K562 (cell line): ENCODE results near the gene RNF113A. TPM values are rescaled to one million over a fixed set of nuclear protein-coding genes. Genes with fewer than 3 reads are reported as not detected.

ENCODE experiments used
- CHD4 ChIP-seq: fragments of 200-600 bp; sonication (generic); IDR thresholded peaks from 3 replicates; pipeline ENCODE4 v1.6.1; 2012; ENCODE audit warnings: low read depth, mild to moderate bottlenecking, mixed read lengths, low read length, inconsistent platforms; ENCODE audit not compliant: insufficient read depth, insufficient replicate concordance, poor library complexity, severe bottlenecking
- CREB3L1 ChIP-seq: fragments of 450-650 bp; IDR thresholded peaks from 2 replicates; pipeline ENCODE4 v1.6.1; 2014; ENCODE audit warnings: low read depth, mild to moderate bottlenecking, moderate library complexity, borderline replicate concordance
- E4F1 ChIP-seq: fragments of 250-450 bp; sonication (Bioruptor Pico); IDR thresholded peaks from 2 replicates; pipeline ENCODE4 v1.5.0; 2021; ENCODE audit warnings: mild to moderate bottlenecking, borderline replicate concordance
- ELK1 ChIP-seq: sonication (generic); formaldehyde crosslinking; IDR thresholded peaks from 2 replicates; pipeline ENCODE4 v1.8.1; 2022; ENCODE audit warnings: missing genetic modification reagents
- GABPA ChIP-seq: fragments of 200-800 bp; sonication (Bioruptor generic); conservative IDR thresholded peaks from 2 replicates; pipeline ENCODE4 v1.6.1; 2016; ENCODE audit warnings: low read depth, missing genetic modification characterization, missing compliant biosample characterization
- GTF2A2 ChIP-seq: IDR thresholded peaks from 2 replicates; pipeline ENCODE4 v1.6.1; 2016; ENCODE audit warnings: mild to moderate bottlenecking, missing genetic modification characterization, missing compliant biosample characterization
- HDAC1 ChIP-seq, 2 experiments: fragments of 450-650 bp; IDR thresholded peaks; 2 replicates each; pipeline ENCODE4 v1.6.1; 2016 to 2017; ENCODE audit warnings: inconsistent platforms in 1 of 2, mild to moderate bottlenecking in 1 of 2, moderate library complexity in 1 of 2
- HMGN3 ChIP-seq: IDR thresholded peaks from 2 replicates; pipeline ENCODE4 v1.6.1; 2011; ENCODE audit warnings: borderline replicate concordance, low read depth, mild to moderate bottlenecking, mixed read lengths, low read length; ENCODE audit not compliant: insufficient read length; ENCODE audit errors: extremely low read depth
- HMGXB4 ChIP-seq: sonication (generic); formaldehyde crosslinking; IDR thresholded peaks from 2 replicates; pipeline ENCODE4 v1.8.1; 2023; ENCODE audit warnings: mild to moderate bottlenecking, missing genetic modification reagents
- KLF10 ChIP-seq: fragments of 250-450 bp; sonication (Bioruptor Pico); IDR thresholded peaks from 2 replicates; pipeline ENCODE4 v1.6.1; 2021; ENCODE audit warnings: matching md5 sums
- LEF1 ChIP-seq: fragments of 450-650 bp; IDR thresholded peaks from 2 replicates; pipeline ENCODE4 v1.6.1; 2016; ENCODE audit warnings: mild to moderate bottlenecking
- SREBF1 ChIP-seq: fragments of 150-350 bp; IDR thresholded peaks from 2 replicates; pipeline ENCODE4 v1.6.1; 2014; ENCODE audit warnings: antibody characterized with exemption, low read depth, low read length, borderline replicate concordance
- TCF7L2 ChIP-seq: fragments of 150-350 bp; IDR thresholded peaks from 2 replicates; pipeline ENCODE4 v1.6.1; 2016; ENCODE audit warnings: low read depth, mild to moderate bottlenecking, low read length, moderate library complexity
- TEAD4 ChIP-seq, 2 experiments: sonication (generic) in 1 of 2; formaldehyde crosslinking in 1 of 2; IDR thresholded peaks; 2 replicates each; pipeline versions ENCODE4 v1.6.1 to v1.8.0; 2012 to 2022; ENCODE audit warnings: borderline replicate concordance in 1 of 2, inconsistent platforms in 1 of 2, low read length in 1 of 2, mild to moderate bottlenecking in 1 of 2, missing genetic modification reagents in 1 of 2
- TRIM25 ChIP-seq: fragments of 450-650 bp; IDR thresholded peaks from 2 replicates; pipeline ENCODE4 v1.7.0; 2016; ENCODE audit warnings: borderline replicate concordance
- ZFPM2 ChIP-seq: fragments of 250-450 bp; sonication (Bioruptor Pico); IDR thresholded peaks from 2 replicates; pipeline ENCODE4 v1.5.1; 2022; ENCODE audit warnings: mild to moderate bottlenecking
- ZNF445 ChIP-seq: fragments of 250-450 bp; sonication (Bioruptor Pico); IDR thresholded peaks from 2 replicates; pipeline ENCODE4 v1.4.0; 2020; ENCODE audit warnings: low read depth, mild to moderate bottlenecking, moderate library complexity
- ZNF583 ChIP-seq: fragments of 250-450 bp; sonication (Bioruptor Pico); IDR thresholded peaks from 2 replicates; pipeline ENCODE4 v1.4.0; 2020
- polyA plus RNA-seq, 8 experiments: library from polyadenylated mRNA; depleted of rRNA in 4 of 8; stranded (reverse) in 5 of 8; unstranded in 3 of 8; fragments of >200 nt; fragmentation: Nextera tagmentation in 2 of 8; fragmentation: Illumina TruSeq in 1 of 8; extraction: Ambion mirVana in 2 of 8; extraction: Trizol in 1 of 8; gene quantifications; 2 replicates each; pipeline versions ENCODE4 v1.2.1 to v1.2.3, GENCODE V29; 2011 to 2014; ENCODE audit warnings: inconsistent platforms in 1 of 8, missing spikeins in 1 of 8
- total RNA-seq, 7 experiments: library from RNA; depleted of rRNA in 6 of 7; stranded (reverse); fragments of >200 nt in 6 of 7; fragmentation: Illumina TruSeq in 2 of 7; extraction: Trizol in 2 of 7; gene quantifications; 2 replicates each; pipeline versions ENCODE4 v1.2.1 to v1.2.3, GENCODE V29; 2011 to 2021; ENCODE audit warnings: low replicate concordance in 1 of 7

RNF113A gene
- total and polyA plus RNA-seq, 9 of the 15 experiments (the other 6 are each of a cell fraction or from before 2014, with no cell fraction given): 21.2 to 38.4 (median 28.1) TPM

- TF ChIP-seq HDAC1 (IDR thresholded peaks at IDR 0.05): no peak
- no peak for TF ChIP-seq GTF2A2 (tag)
- TF ChIP-seq ELK1 (CRISPR knock-in tag): no peak
- peak; percentile 36; the same call in 1 of the 2 replicates for TF ChIP-seq TEAD4 (IDR thresholded peaks at IDR 0.05; ENCODE audit: low read length)
- no peak for TF ChIP-seq TEAD4 (CRISPR knock-in tag; IDR thresholded peaks at IDR 0.05; ENCODE audit: borderline replicate concordance)
- TF ChIP-seq ZFPM2 (CRISPR knock-in tag): no peak
- peak; percentile 62 for TF ChIP-seq HMGN3
- TF ChIP-seq ZNF445: no peak
- TF ChIP-seq TRIM25: no peak
- TF ChIP-seq GABPA (tag): peak; percentile 84
- TF ChIP-seq HMGXB4 (CRISPR knock-in tag): no peak
- no peak for TF ChIP-seq LEF1
- TF ChIP-seq E4F1 (CRISPR knock-in tag): no peak
- TF ChIP-seq CREB3L1: peak; percentile 91
- TF ChIP-seq CHD4: no peak
- no peak for TF ChIP-seq TCF7L2
- no peak for TF ChIP-seq SREBF1
- no peak for TF ChIP-seq KLF10 (CRISPR knock-in tag)
- no peak for TF ChIP-seq ZNF583 (CRISPR knock-in tag)
Measured at GRCh38 chrX:119871599-119872395, at the start of gene RNF113A, which contains the start of gene NDUFA1 (continued).
